Measurements from ENCODE around the gene CIZ1. TPM values are rescaled to one million over a fixed set of nuclear protein-coding genes. Genes with fewer than 3 reads are reported as not detected.
"Not testable (repeated sequence)": the region's sequence is repeated elsewhere in the genome, so short reads cannot be mapped to it uniquely, and the experiment has no call there.

The CIZ1 gene
- total RNA-seq, 2 donors from 2014 or later, result 128 to 134 TPM

- not testable (repeated sequence) for H3K27ac Mint-ChIP-seq; H3K9me3 ChIP-seq (ENCODE audit: control insufficient read depth, low read length, poor library complexity, severe bottlenecking); H3K36me3 Mint-ChIP-seq (ENCODE audit: low read depth); ATAC-seq; DNase-seq; H3K27me3 Mint-ChIP-seq; H3K4me3 Mint-ChIP-seq
- peaks cover 10% of the 10 kb centered on the region for H3K4me1 Mint-ChIP-seq
Measured at GRCh38 chr9:128135561-128135960, 55.8 kb downstream of the CIZ1 start.

GRCh38 chr9:128132139-128132538 lies 59.2 kb downstream of the CIZ1 start:
- not testable (repeated sequence) for H3K9me3 ChIP-seq (ENCODE audit: control insufficient read depth, low read length, poor library complexity, severe bottlenecking); DNase-seq; H3K27me3 Mint-ChIP-seq; H3K36me3 Mint-ChIP-seq (ENCODE audit: low read depth); H3K27ac Mint-ChIP-seq; ATAC-seq; H3K4me3 Mint-ChIP-seq
- peaks cover 21% of the 10 kb centered on the region for H3K4me1 Mint-ChIP-seq

- not testable (repeated sequence) for ATAC-seq, H3K27me3 Mint-ChIP-seq, H3K4me3 Mint-ChIP-seq
Measured at GRCh38 chr9:128131346-128131745, 60.0 kb downstream of the CIZ1 start.

GRCh38 chr9:128130651-128131050 lies 60.7 kb downstream of the CIZ1 start:
- ATAC-seq; H3K9me3 ChIP-seq (ENCODE audit: control insufficient read depth, low read length, poor library complexity, severe bottlenecking); H3K36me3 Mint-ChIP-seq (ENCODE audit: low read depth); H3K27me3 Mint-ChIP-seq; DNase-seq; H3K27ac Mint-ChIP-seq: not testable (repeated sequence)
- Mint-ChIP-seq H3K4me3 (peak overlapping the region; percentile 19), H3K4me1 (peaks cover 22% of the 10 kb centered on the region)

More at GRCh38 chr9:128131346-128131745, 60.0 kb downstream of the CIZ1 start:
- H3K27ac Mint-ChIP-seq; H3K36me3 Mint-ChIP-seq (ENCODE audit: low read depth); H3K9me3 ChIP-seq (ENCODE audit: control insufficient read depth, low read length, poor library complexity, severe bottlenecking); DNase-seq: not testable (repeated sequence)
- H3K4me1 Mint-ChIP-seq, result peaks cover 19% of the 10 kb centered on the region

- Mint-ChIP-seq H3K4me1 (peaks cover 24% of the 10 kb centered on the region), H3K4me3 (peak overlapping the region; percentile 99)
- DNase-seq, result peak in 2 of 3 donors; percentile 27 to 38
- H3K36me3 Mint-ChIP-seq (ENCODE audit: low read depth); H3K9me3 ChIP-seq (ENCODE audit: control insufficient read depth, low read length, poor library complexity, severe bottlenecking); ATAC-seq; H3K27me3 Mint-ChIP-seq; H3K27ac Mint-ChIP-seq: not testable (repeated sequence)
Measured at GRCh38 chr9:128129976-128130590, 61.3 kb downstream of the CIZ1 start.

- no peaks in the 10 kb centered on the region for H3K9me3 ChIP-seq (ENCODE audit: control insufficient read depth, low read length, poor library complexity, severe bottlenecking)
- ATAC-seq (no peak), DNase-seq (no peak)
- peaks cover 7% of the 10 kb centered on the region for H3K27me3 Mint-ChIP-seq
- peak overlapping the region; percentile 99 for H3K4me3 Mint-ChIP-seq
- peak overlapping the region; percentile 96 for H3K27ac Mint-ChIP-seq
- peaks cover 27% of the 10 kb centered on the region for H3K4me1 Mint-ChIP-seq
- no peaks in the 10 kb centered on the region for H3K36me3 Mint-ChIP-seq (ENCODE audit: low read depth)
Measured at GRCh38 chr9:128128836-128129590, 62.4 kb downstream of the CIZ1 start.

GRCh38 chr9:128127990-128128835 lies 63.2 kb downstream of the CIZ1 start:
- no peaks in the 10 kb centered on the region for H3K9me3 ChIP-seq (ENCODE audit: control insufficient read depth, low read length, poor library complexity, severe bottlenecking)
- Mint-ChIP-seq H3K4me3 (peak overlapping the region; percentile 99), H3K27ac (peak overlapping the region; percentile 96), H3K36me3 (ENCODE audit: low read depth) (no peaks in the 10 kb centered on the region), H3K27me3 (peaks cover 4% of the 10 kb centered on the region), H3K4me1 (peaks cover 27% of the 10 kb centered on the region)
- ATAC-seq (peak; percentile 81), DNase-seq (peak; percentile 73 to 83 (median 82))

GRCh38 chr9:128127568-128127989 lies 63.8 kb downstream of the CIZ1 start, which contains the start of gene PTGES2:
TSS of gene PTGES2 (minus strand) at chr9:128127729. CDS start at chr9:128127717, 12 bp downstream.
- peak; percentile 79 for ATAC-seq
- no peaks in the 10 kb centered on the region for H3K36me3 Mint-ChIP-seq (ENCODE audit: low read depth)
- peak within 1 kb of the TSS; percentile 96 for H3K27ac Mint-ChIP-seq
- peak; percentile 76 to 79 (median 79) for DNase-seq
- no peaks in the 10 kb centered on the region for H3K27me3 Mint-ChIP-seq
- no peaks in the 10 kb centered on the region for H3K9me3 ChIP-seq (ENCODE audit: control insufficient read depth, low read length, poor library complexity, severe bottlenecking)
- peak within 1 kb of the TSS; percentile 99 for H3K4me3 Mint-ChIP-seq
- H3K4me1 Mint-ChIP-seq, result peaks cover 27% of the 10 kb centered on the region

GRCh38 chr9:128125580-128126354 lies 65.6 kb downstream of the CIZ1 start:
- no peaks in the 10 kb centered on the region for H3K9me3 ChIP-seq (ENCODE audit: control insufficient read depth, low read length, poor library complexity, severe bottlenecking)
- DNase-seq, result no peak
- Mint-ChIP-seq H3K27me3 (no peaks in the 10 kb centered on the region), H3K36me3 (ENCODE audit: low read depth) (no peaks in the 10 kb centered on the region), H3K27ac (peak overlapping the region; percentile 96), H3K4me3 (peak overlapping the region; percentile 99), H3K4me1 (peaks cover 27% of the 10 kb centered on the region)
- no peak for ATAC-seq

- Mint-ChIP-seq H3K27me3 (no peaks in the 10 kb centered on the region), H3K27ac (peak overlapping the region; percentile 96), H3K4me1 (peaks cover 27% of the 10 kb centered on the region), H3K36me3 (ENCODE audit: low read depth) (no peaks in the 10 kb centered on the region), H3K4me3 (peak overlapping the region; percentile 31)
- DNase-seq (peak in 2 of 3 donors; percentile 28 to 30), ATAC-seq (no peak)
- H3K9me3 ChIP-seq (ENCODE audit: control insufficient read depth, low read length, poor library complexity, severe bottlenecking), result no peaks in the 10 kb centered on the region
Measured at GRCh38 chr9:128124873-128125579, 66.3 kb downstream of the CIZ1 start.

GRCh38 chr9:128124451-128124850 lies 66.9 kb downstream of the CIZ1 start:
- H3K9me3 ChIP-seq (ENCODE audit: control insufficient read depth, low read length, poor library complexity, severe bottlenecking), result no peaks in the 10 kb centered on the region
- DNase-seq, result no peak
- H3K4me3 Mint-ChIP-seq, result peak overlapping the region; percentile 31
- no peaks in the 10 kb centered on the region for H3K36me3 Mint-ChIP-seq (ENCODE audit: low read depth)
- H3K4me1 Mint-ChIP-seq, result peaks cover 22% of the 10 kb centered on the region
- no peak overlapping the region for H3K27ac Mint-ChIP-seq
- no peaks in the 10 kb centered on the region for H3K27me3 Mint-ChIP-seq
- no peak for ATAC-seq

All from T-helper 17 cell (primary cell).